ENCODE results near the gene PCDH15.

PCDH15 gene

GRCh38 chr10:54130394-54130793 is 670.6 kb downstream of the PCDH15 start:
- no peak for DNase-seq (ENCODE audit: low read depth, low spot score)

- DNase-seq (ENCODE audit: low read depth, low spot score): no peak
Observed at GRCh38 chr10:54125098-54125747, 675.8 kb downstream of the PCDH15 start.

GRCh38 chr10:54124209-54124885 is 676.7 kb downstream of the PCDH15 start:
- no peak for DNase-seq (ENCODE audit: low read depth, low spot score)

- no peak for DNase-seq (ENCODE audit: low read depth, low spot score)
Observed at GRCh38 chr10:54120806-54121205, 680.2 kb downstream of the PCDH15 start.

GRCh38 chr10:54108961-54109360 is 692.1 kb downstream of the PCDH15 start:
- no peak for DNase-seq (ENCODE audit: low read depth, low spot score)

GRCh38 chr10:54096892-54097291 is 704.1 kb downstream of the PCDH15 start:
- no peak for DNase-seq (ENCODE audit: low read depth, low spot score)

GRCh38 chr10:54094321-54094720 is 706.7 kb downstream of the PCDH15 start:
- no peak for DNase-seq (ENCODE audit: low read depth, low spot score)

GRCh38 chr10:54091237-54091636 is 709.8 kb downstream of the PCDH15 start:
- no peak for DNase-seq (ENCODE audit: low read depth, low spot score)

GRCh38 chr10:54081950-54082349 is 719.1 kb downstream of the PCDH15 start:
- no peak for DNase-seq (ENCODE audit: low read depth, low spot score)

- no peak for DNase-seq (ENCODE audit: low read depth, low spot score)
Observed at GRCh38 chr10:54067361-54067760, 733.7 kb downstream of the PCDH15 start.

GRCh38 chr10:54066646-54067045 is 734.4 kb downstream of the PCDH15 start:
- DNase-seq (ENCODE audit: low read depth, low spot score): no peak

GRCh38 chr10:54065106-54065505 is 735.9 kb downstream of the PCDH15 start:
- no peak for DNase-seq (ENCODE audit: low read depth, low spot score)

- DNase-seq (ENCODE audit: low read depth, low spot score): no peak
Observed at GRCh38 chr10:54064215-54064614, 736.8 kb downstream of the PCDH15 start.

- DNase-seq (ENCODE audit: low read depth, low spot score): no peak
Observed at GRCh38 chr10:54063514-54063913, 737.5 kb downstream of the PCDH15 start.

- DNase-seq (ENCODE audit: low read depth, low spot score): no peak
Observed at GRCh38 chr10:54060572-54060971, 740.5 kb downstream of the PCDH15 start.

GRCh38 chr10:54057357-54057756 is 743.7 kb downstream of the PCDH15 start:
- no peak for DNase-seq (ENCODE audit: low read depth, low spot score)

- DNase-seq (ENCODE audit: low read depth, low spot score): no peak
Observed at GRCh38 chr10:54026340-54026739, 774.7 kb downstream of the PCDH15 start.

GRCh38 chr10:54011117-54011516 is 789.9 kb downstream of the PCDH15 start:
- DNase-seq (ENCODE audit: low read depth, low spot score): no peak

- no peak for DNase-seq (ENCODE audit: low read depth, low spot score)
Observed at GRCh38 chr10:54010337-54010933, 790.6 kb downstream of the PCDH15 start.

GRCh38 chr10:54009672-54010071 is 791.4 kb downstream of the PCDH15 start:
- no peak for DNase-seq (ENCODE audit: low read depth, low spot score)

- DNase-seq (ENCODE audit: low read depth, low spot score): no peak
Observed at GRCh38 chr10:54002077-54002476, 799.0 kb downstream of the PCDH15 start.

- no peak for DNase-seq (ENCODE audit: low read depth, low spot score)
Observed at GRCh38 chr10:53997953-53998352, 803.1 kb downstream of the PCDH15 start.

GRCh38 chr10:53990799-53991238 is 810.2 kb downstream of the PCDH15 start:
- no peak for DNase-seq (ENCODE audit: low read depth, low spot score)
